ENCODE data around the gene CEND1.
"Not testable (repeated sequence)": the region's sequence is repeated elsewhere in the genome, so short reads cannot be mapped to it uniquely, and the experiment has no call there.

The CEND1 gene

DNA sequence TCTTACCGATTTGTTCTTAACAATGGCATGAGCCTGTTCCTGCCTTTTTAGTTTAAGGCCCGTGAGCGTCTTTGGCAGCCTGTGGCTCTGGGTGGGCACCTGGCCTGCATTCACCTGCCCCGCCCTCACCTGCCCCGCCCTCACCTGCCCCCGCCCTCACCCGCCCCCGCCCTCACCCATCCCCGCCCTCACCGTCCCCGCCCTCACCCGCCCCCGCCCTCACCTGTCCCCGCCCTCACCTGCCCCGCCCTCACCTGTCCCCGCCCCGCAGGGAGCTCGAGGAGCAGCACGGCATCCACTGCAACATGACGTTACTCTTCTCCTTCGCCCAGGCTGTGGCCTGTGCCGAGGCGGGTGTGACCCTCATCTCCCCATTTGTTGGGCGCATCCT is 26.8 kb downstream of the CEND1 start:
- DNase-seq: peak in 1 of 2 experiments; percentile 86

- DNase-seq: no peak
These were observed 27.3 kb downstream of the CEND1 start for GRCh38 chr11:762421-763072.

DNA sequence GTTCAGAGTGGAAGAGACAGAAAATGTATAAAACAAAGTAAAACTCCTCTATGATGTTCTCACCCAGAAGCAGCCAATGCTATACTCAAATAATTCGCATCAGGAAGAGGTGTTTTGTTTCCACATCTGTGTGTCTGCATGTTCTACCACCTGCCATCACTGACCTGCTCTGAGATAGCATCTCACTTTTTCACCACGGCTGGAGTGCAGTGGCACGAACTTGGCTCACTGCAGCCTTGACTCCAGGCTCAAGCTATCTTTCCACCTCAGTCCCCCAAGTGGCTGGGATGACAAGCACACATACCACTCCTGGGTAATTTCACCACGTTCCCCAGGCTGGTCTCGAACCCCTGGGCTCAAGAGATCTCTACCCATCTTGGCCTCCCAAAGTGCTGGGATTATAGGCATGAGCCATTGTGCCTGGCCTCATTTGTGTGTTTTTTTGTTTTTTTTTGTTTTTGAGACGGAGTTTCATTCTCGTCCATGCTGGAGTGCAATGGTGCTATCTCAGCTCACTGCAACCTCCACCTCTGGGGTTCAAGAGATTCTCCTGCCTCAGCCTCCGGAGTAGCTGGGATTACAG is 28.3 kb downstream of the CEND1 start:
- no peak for DNase-seq

DNA sequence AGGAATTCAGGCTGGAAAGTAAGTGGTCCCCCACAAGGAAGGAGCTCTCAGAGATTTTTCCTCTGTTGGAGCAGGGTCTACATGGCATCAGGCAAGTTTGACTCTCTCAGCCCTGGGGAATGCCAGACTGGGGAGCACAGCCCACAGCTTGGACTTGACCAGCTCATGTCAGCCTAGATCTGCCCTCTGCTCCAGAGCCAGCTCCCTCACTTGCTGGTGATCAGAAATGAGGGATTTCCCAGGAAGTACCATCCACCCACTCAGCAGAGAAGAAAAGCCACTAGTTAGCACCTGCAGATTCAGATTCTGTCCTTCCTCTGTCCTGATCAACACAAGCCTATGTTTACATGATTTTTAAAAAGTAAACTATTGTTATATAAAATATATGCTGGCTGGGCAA is 29.7 kb downstream of the CEND1 start:
- no peak for DNase-seq

GRCh38 chr11:749731-750130 is 40.2 kb downstream of the CEND1 start:
- DNase-seq: no peak

GRCh38 chr11:748007-748359 is 41.9 kb downstream of the CEND1 start:
- no peak for DNase-seq

DNA sequence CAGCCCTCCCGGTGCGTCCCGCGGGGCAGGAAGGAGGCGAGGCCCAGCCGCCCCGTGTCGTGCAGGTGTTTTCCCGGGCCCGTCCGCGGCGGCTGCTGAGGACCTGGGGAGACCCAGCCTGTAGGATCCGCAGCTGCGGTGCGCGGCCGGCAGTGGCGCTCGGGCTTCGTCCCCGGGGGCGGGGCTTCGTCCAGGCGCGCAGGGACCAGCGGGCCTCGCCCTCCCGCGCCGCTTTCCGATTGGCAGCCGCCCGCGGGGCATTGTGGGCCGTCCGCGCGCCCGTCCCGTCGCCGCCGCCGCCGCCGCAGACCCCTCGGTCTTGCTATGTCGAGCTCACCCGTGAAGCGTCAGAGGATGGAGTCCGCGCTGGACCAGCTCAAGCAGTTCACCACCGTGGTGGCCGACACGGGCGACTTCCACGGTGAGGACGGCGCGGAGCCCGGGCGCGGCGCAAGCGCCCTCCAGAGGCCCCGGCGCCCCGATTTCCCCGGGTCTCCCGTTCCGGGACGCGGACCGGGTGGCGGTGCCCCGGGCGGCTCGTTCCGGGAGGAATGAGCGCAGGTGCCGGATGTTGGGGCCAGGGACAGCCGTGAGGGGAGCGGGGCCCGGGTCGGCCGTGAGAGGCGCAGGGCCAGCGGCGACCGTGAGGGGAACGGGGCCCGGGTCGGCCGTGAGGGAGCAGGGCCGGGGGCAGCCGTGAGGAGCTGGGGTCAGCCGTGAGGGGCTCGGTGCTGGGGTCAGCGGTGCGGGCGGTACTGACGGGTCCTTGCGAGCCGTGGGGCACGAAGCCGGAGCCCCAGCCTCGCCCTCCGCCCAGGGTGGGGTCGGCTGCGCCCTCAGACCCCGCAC is 42.5 kb downstream of the CEND1 start, which contains the start of gene TALDO1:
Gene TALDO1 (plus strand): TSS at position 307 of the 849 bp plus-strand sequence. CDS start 18 bp downstream, at position 325.
- peak; percentile 86 to 99 for DNase-seq

GRCh38 chr11:746289-747157 is 43.4 kb downstream of the CEND1 start:
- DNase-seq: peak; percentile 58 to 83

DNA sequence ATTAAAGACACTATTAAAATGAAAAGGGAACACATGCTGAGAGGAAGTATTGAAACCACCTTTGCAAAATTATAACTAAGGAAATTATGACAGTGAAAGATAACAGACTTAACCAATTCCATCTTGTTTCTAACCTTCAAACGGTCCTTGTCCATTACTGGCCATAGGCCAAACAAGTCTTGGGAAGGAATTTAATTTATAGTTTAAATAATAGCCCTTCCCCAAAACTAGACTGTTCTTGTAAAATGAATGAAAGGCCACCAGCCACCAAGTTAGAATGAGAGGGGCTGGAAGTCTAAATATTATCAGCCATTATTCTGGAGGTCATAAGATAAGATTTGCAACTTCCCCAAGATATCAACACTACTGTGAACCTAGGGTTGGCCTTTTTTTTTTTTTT is 44.5 kb downstream of the CEND1 start:
- no peak for DNase-seq

DNA sequence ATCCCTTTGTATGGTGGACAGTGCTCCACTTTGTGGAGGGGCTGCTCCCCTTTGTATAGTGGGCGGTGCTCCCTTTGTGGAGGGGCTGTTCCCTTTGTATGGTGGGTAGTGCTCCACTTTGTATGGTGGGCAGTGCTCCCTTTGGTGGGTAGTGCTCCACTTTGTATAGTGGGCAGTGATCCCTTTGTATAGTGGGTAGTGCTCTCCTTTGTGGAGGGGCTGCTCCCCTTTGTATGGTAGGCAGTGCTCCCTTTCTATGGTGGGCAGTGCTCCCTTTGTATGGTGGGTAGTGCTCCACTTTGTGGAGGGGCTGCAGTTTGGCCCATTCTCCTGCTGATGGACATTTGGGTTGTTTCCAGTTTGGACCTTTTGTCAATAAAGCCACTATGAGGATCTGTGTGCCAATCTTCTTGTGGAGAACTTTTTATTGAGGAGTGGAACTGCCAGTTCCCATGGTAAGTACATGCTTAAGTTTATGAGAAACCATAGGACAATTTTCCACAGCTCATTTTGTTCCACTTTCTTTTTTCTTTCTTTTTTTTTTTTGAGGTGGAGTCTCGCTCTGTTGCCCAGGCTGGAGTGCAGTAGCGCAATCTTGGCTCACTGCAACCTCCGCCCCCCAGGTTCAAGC is 47.2 kb downstream of the CEND1 start:
- no peak for DNase-seq

DNA sequence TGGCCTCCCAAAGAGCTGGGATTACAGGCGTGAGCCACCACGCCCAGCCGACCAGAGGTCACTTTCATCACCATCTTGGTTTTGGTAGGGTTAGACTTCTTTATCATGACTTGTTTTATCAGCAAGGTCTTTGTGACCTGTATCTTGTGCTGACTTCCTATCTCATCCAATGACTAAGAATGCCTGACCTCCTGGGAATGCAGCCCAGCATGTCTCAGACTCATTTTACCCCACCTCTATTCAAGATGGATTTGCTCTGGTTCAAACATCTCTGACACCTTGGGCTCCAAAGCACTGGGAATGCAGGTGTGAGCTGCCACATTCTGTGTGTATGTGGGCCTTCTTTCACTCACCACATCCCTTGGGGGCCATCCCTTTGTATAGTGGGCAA is 47.7 kb downstream of the CEND1 start:
- no peak for DNase-seq

GRCh38 chr11:737899-738298 is 52.0 kb downstream of the CEND1 start:
- not testable (repeated sequence) for DNase-seq

GRCh38 chr11:737366-737765 is 52.5 kb downstream of the CEND1 start:
- no peak for DNase-seq
